Urinary bladder (tissue), 4 donors: ENCODE data around the gene EMC10. TPM values are rescaled to one million over a fixed set of nuclear protein-coding genes. Genes with fewer than 3 reads are reported as not detected.

ENCODE experiments used
- DNase-seq: peaks from one replicate; pipeline ENCODE4 v3.0.0-alpha.2; 2015; ENCODE audit errors: extremely low spot score
- H3K27ac ChIP-seq: one replicate; pipeline ENCODE4 v1.5.1; 2013; ENCODE audit warnings: low read depth, mild to moderate bottlenecking, moderate library complexity
- H3K36me3 ChIP-seq: one replicate; pipeline ENCODE4 v1.6.1; 2013; ENCODE audit warnings: mild to moderate bottlenecking, moderate library complexity; ENCODE audit not compliant: insufficient read depth
- H3K4me1 ChIP-seq: one replicate; pipeline ENCODE4 v1.6.1; 2013; ENCODE audit warnings: mild to moderate bottlenecking, moderate library complexity; ENCODE audit not compliant: insufficient read depth
- H3K4me3 ChIP-seq: one replicate; pipeline ENCODE4 v1.5.1; 2013; ENCODE audit warnings: low read depth, low read length
- WGBS: extraction: QIAGEN DNeasy Blood & Tissue Kit; methylation state at CpG from one replicate; pipeline ENCODE4 v1.1.7; 2013; 5-methylcytosine and 5-hydroxymethylcytosine counted together
- polyA plus RNA-seq: library from polyadenylated mRNA; stranded (reverse); fragments of 200-250 nt; gene quantifications from one replicate; pipeline ENCODE4 v1.2.3, GENCODE V29; 2013
- total RNA-seq: library from RNA; depleted of rRNA; stranded (reverse); fragments of >200 nt; gene quantifications from one replicate; pipeline ENCODE4 v1.2.3, GENCODE V29; 2014
- donor health status: healthy with polysubstance abuse.
- donor health status: healthy.

Gene EMC10
- total and polyA plus RNA-seq, 2 donors = 36.4 to 107 TPM

DNA sequence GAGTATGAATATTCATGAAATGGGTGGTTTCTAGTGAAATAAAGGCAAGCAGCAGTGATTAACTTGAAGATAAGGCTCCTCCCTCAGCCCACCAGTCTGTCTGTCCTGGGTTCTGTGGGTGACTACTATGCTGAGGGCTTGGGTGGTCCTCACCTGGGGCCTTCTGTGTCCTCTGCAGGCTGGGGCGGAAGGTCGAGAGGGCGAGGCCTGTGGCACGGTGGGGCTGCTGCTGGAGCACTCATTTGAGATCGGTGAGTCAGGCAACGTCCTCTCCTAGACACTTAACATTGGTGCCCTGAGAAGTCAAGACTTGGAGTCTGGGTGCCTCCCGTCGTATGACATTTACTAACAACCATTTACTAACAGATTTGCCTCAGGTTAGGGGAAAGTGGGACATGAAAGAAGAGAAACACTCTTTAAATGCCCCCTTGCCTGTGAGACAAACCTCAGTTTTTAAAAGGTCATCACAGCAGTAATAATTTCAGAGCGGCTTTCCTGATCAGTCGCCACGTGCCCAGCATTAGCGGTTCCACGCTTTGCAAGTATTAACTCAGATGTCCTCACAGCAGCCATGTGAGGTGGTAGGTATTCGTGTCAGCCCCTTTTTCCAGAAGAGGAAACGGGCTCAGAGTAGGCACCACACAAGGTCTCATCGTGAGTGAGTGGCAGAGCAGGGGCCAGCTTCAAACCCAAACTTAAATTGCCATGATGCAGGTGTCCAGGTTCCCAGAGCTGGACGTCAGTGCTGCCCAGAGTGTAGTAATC is 1.6 kb downstream of the EMC10 start:
- DNase-seq = no peak
- Histone ChIP-seq H3K36me3 (no peaks in the 10 kb centered on the region), H3K4me1 (no peaks in the 10 kb centered on the region), H3K4me3 (no peak overlapping the region), H3K27ac (no peak overlapping the region)
- 93% methylated on average over 17 of the region's 17 CpGs for WGBS

DNA sequence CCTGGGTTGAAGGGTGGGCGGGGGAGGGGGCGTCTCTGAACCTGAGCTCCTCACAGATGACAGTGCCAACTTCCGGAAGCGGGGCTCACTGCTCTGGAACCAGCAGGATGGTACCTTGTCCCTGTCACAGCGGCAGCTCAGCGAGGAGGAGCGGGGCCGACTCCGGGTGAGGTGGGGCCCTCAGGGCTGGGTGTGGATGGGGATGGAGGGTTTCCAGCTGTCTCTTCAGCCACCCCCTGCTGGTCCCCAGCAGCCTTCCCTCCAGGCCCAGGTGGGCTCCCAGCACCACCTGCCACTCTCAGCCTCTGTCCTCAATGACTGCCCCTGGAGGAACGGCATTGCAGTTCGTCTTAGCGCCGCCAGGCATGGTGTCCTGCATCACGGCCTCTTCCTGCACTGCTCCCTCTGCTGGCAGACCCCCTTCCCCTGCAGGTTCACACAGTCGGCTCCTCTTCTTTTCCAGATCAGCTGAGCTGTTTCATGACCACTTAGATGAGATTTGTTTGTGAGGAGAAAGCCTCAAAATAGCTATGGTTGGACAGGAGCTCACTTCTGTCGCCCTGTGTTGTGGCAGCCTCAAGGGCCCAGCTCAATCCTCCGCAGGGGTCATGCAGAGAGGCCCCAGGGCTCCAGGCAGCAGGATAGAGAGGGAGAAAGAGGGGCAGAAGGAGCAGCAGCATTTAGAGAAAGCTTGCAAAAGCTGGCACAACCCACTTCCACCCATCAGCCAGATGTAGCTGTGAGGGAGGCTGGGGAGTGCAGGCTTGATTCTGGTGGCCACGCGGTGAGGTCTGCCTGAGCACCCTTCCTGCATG is 2.8 kb downstream of the EMC10 start:
- Histone ChIP-seq H3K4me3 (no peak overlapping the region), H3K36me3 (no peaks in the 10 kb centered on the region), H3K4me1 (no peaks in the 10 kb centered on the region), H3K27ac (no peak overlapping the region)
- no peak for DNase-seq
- 82% methylated on average over 19 of the region's 19 CpGs for WGBS

DNA sequence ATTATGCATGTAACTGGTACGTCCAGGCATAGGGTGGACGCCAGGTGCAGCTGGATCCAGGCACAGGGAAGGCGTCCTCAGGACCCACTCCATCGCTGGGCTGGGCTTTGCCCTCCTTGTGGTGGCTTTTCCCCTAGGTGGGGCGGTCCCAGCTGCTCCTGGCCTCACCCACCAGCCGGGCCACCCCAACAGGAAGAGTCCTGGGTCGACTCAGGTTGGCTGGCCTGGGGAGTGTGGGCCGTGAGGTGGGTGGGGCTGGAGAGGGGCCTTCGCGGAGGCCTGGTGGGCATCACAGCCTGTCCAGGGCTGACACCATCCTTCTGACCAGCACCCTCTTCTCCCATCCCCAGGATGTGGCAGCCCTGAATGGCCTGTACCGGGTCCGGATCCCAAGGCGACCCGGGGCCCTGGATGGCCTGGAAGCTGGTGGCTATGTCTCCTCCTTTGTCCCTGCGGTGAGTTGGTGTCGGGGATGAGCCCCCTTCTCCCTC is 3.5 kb downstream of the EMC10 start:
- no peak for DNase-seq
- Histone ChIP-seq H3K4me1 (no peaks in the 10 kb centered on the region), H3K27ac (no peak overlapping the region), H3K36me3 (no peaks in the 10 kb centered on the region), H3K4me3 (no peak overlapping the region)
- 95% methylated on average over 16 of the region's 16 CpGs for WGBS

DNA sequence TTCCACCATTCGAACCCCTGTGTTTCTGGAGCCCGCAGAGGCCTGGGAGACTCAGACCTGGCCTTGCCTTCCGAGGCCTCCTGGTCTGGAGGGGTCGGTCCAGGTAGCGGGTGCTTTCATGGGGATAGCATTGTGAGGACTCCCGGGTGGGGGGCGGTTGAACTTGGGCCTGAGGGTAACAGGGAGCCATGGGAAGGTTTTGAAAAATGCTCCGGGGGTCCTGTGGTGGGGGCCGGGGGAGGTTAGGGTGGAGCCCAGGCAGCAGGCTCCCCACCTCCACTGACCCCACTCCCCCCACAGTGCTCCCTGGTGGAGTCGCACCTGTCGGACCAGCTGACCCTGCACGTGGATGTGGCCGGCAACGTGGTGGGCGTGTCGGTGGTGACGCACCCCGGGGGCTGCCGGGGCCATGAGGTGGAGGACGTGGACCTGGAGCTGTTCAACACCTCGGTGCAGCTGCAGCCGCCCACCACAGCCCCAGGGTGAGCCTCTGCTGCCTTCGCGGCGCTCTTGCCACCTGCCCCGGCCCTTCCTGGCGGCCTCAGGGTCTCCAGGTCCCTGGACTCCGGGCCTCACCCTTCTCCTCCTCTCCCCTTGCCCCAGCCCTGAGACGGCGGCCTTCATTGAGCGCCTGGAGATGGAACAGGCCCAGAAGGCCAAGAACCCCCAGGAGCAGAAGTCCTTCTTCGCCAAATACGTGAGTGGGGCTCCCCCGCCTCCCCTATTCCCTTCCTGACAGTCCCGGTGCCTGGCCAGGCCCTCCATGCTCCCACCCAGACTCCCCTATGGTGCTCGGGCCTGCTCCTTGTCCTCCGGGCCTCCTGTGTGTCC is 4.2 kb downstream of the EMC10 start:
- Histone ChIP-seq H3K27ac (no peak overlapping the region), H3K4me1 (no peaks in the 10 kb centered on the region), H3K4me3 (no peak overlapping the region), H3K36me3 (no peaks in the 10 kb centered on the region)
- WGBS = 93% methylated on average over 37 of the region's 37 CpGs
- no peak for DNase-seq

GRCh38 chr19:50481351-50482149 is 5.2 kb downstream of the EMC10 start:
- Histone ChIP-seq H3K36me3 (no peaks in the 10 kb centered on the region), H3K4me1 (no peaks in the 10 kb centered on the region), H3K27ac (no peak overlapping the region), H3K4me3 (no peak overlapping the region)
- DNase-seq = no peak
- 94% methylated on average over 27 of the region's 27 CpGs for WGBS

DNA sequence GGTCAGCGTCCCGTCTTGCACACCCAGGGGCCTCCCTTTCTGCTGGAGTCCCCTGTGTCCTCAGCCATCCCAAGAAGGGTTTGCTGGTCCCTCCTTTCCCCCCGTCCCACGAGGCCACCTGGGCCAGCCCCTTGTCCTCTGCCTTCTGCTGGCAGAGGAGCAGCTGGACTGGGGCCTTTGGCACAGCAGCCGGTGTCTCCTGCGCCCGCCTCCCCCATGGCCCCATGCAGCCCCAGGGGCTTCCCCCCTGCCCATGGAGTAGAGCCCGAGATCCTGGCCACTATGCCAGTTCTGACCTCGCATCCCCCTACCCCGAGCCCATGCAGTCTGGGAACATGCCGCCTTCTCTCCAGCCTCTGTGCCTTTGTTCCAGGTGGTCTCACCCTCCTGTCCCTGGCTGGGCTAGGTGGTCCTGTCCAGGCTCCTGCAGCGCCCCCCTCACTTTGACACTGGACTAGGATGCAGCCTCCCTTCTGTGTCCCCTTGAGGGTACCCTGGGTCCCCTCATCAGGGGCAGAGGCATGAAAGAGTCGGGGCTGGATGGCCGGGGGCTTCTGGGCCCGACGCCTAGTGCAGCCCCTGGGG is 6.1 kb downstream of the EMC10 start:
- WGBS = 86% methylated on average over 16 of the region's 16 CpGs
- Histone ChIP-seq H3K27ac (no peak overlapping the region), H3K4me3 (no peak overlapping the region), H3K36me3 (no peaks in the 10 kb centered on the region), H3K4me1 (no peaks in the 10 kb centered on the region)
- no peak for DNase-seq

DNA sequence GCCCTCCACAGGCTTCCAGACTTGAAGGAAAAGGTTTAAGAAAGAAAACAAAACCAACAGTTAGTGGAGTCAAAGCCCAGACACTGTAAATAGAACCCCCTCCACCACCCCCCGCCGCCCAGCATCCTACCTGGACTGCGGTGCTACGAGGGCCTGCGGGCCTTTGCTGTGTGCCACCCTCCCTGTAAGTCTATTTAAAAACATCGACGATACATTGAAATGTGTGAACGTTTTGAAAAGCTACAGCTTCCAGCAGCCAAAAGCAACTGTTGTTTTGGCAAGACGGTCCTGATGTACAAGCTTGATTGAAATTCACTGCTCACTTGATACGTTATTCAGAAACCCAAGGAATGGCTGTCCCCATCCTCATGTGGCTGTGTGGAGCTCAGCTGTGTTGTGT is 6.6 kb downstream of the EMC10 start:
- Histone ChIP-seq H3K4me3 (no peak overlapping the region), H3K4me1 (no peaks in the 10 kb centered on the region), H3K36me3 (no peaks in the 10 kb centered on the region), H3K27ac (no peak overlapping the region)
- no peak for DNase-seq
- 85% methylated on average over 10 of the region's 10 CpGs for WGBS

- Histone ChIP-seq H3K4me3 (no peak overlapping the region), H3K27ac (no peak overlapping the region), H3K36me3 (no peaks in the 10 kb centered on the region), H3K4me1 (no peaks in the 10 kb centered on the region)
- DNase-seq = no peak
- WGBS = 88% methylated on average over 10 of the region's 10 CpGs
Measured at GRCh38 chr19:50485284-50485955, 9.1 kb downstream of the EMC10 start.

- no peak overlapping the region for H3K27ac ChIP-seq
- 73% methylated on average over 18 of the region's 18 CpGs for WGBS
Measured at GRCh38 chr19:50486823-50487515, 10.7 kb downstream of the EMC10 start.

DNA sequence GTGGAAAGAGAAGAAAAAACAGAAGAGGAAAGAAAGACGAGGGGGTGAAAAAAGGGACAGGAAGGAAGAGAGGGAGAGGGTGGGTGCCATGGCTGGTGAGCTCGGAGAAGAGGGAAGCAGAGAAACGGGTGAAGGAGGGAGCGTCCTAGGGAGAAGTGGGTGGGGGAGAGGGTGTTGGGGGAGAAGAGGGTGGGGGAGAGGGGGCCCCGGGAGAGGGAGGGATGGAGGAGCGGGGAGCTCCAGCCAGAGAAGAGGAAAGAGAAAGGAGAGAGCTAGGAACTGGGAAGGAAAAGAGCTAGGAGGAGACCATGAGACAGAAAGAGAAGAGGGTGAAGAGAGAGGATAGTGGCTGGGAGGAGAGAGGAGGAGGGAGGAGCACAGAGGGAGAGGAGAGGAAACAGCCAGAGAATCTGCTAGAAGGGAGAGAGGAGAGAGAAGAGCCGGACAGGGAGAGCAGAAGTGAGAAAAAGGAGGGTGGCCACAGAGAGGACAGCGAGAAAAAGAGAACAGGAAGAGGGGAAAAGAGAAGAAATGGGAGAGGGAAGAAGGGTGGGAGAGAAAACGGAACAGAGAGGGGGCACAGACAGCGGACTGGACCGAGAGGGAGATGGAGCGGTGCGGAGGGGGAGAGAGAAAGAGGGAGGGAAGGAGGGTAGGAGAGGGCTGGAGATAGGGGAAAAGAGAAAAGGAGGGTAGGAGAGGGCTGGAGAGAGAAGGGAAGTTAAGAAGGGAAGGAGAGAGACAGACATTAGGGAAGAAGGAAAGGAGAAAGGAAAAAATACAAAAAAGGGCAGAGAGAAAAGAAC is 12.3 kb downstream of the EMC10 start:
- no peak for DNase-seq
- WGBS = 19% methylated on average over 13 of the region's 13 CpGs
- Histone ChIP-seq H3K27ac (no peak overlapping the region), H3K4me1 (no peaks in the 10 kb centered on the region), H3K36me3 (no peaks in the 10 kb centered on the region), H3K4me3 (no peak overlapping the region)

More at GRCh38 chr19:50486823-50487515, 10.7 kb downstream of the EMC10 start:
- no peak for DNase-seq
- Histone ChIP-seq H3K36me3 (no peaks in the 10 kb centered on the region), H3K4me1 (no peaks in the 10 kb centered on the region), H3K4me3 (no peak overlapping the region)

GRCh38 chr19:50489461-50490011 is 13.2 kb downstream of the EMC10 start:
- Histone ChIP-seq H3K4me1 (no peaks in the 10 kb centered on the region), H3K36me3 (no peaks in the 10 kb centered on the region), H3K4me3 (no peak overlapping the region), H3K27ac (no peak overlapping the region)
- no peak for DNase-seq
- WGBS = 36% methylated on average over 24 of the region's 24 CpGs
